Effector memory CD8-positive, alpha-beta T cell (primary cell): Measurements from ENCODE around the gene TGFBR2.

ENCODE experiments used
- ATAC-seq: fragments of 150-1000 bp; cut with Tn5 transposase; replicated peaks from 2 replicates; pipeline ENCODE4 v1.10.0; 2021; ENCODE audit warnings: mild to moderate bottlenecking, moderate library complexity
- DNase-seq, 3 experiments: peaks; one replicate each; pipeline ENCODE4 v3.0.0; 2021
- H3K27ac Mint-ChIP-seq, 2 donors: one replicate each; pipeline ENCODE4 v1.8.0; 2022; ENCODE audit warnings: mild to moderate bottlenecking in 2 of 2, mixed read lengths in 2 of 2, moderate library complexity in 2 of 2
- H3K27me3 Mint-ChIP-seq, 2 donors: one replicate each; pipeline ENCODE4 v1.8.0; 2022; ENCODE audit warnings: mixed read lengths in 2 of 2
- H3K36me3 Mint-ChIP-seq: one replicate; pipeline ENCODE4 v1.8.0; 2022; ENCODE audit warnings: mild to moderate bottlenecking, moderate library complexity, mixed read lengths; ENCODE audit not compliant: insufficient read depth
- H3K4me1 Mint-ChIP-seq, 2 donors: one replicate each; pipeline ENCODE4 v1.8.0; 2022; ENCODE audit warnings: low read depth in 2 of 2, mixed read lengths in 2 of 2
- H3K4me3 Mint-ChIP-seq, 2 donors: one replicate each; pipeline ENCODE4 v1.8.0; 2022; ENCODE audit warnings: mild to moderate bottlenecking in 2 of 2, mixed read lengths in 2 of 2, moderate library complexity in 2 of 2
- H3K9me3 Mint-ChIP-seq, 2 donors: one replicate each; pipeline ENCODE4 v1.8.0; 2022; ENCODE audit warnings: mixed read lengths in 2 of 2

The TGFBR2 gene

GRCh38 chr3:30696403-30696819 lies 90.0 kb downstream of the TGFBR2 start:
- no peaks in the 10 kb centered on the region for H3K9me3 Mint-ChIP-seq
- no peaks in the 10 kb centered on the region for H3K27me3 Mint-ChIP-seq
- H3K36me3 Mint-ChIP-seq: peaks cover 46% of the 10 kb centered on the region
- H3K4me3 Mint-ChIP-seq: no peak overlapping the region
- H3K4me1 Mint-ChIP-seq: peaks cover 14 to 32% of the 10 kb centered on the region in 2 donors
- H3K27ac Mint-ChIP-seq: no peak overlapping the region
- DNase-seq (no peak), ATAC-seq (no peak)

GRCh38 chr3:30696896-30697295 lies 90.5 kb downstream of the TGFBR2 start:
- no peaks in the 10 kb centered on the region for H3K27me3 Mint-ChIP-seq
- peaks cover 42% of the 10 kb centered on the region for H3K36me3 Mint-ChIP-seq
- H3K9me3 Mint-ChIP-seq: no peaks in the 10 kb centered on the region
- H3K4me3 Mint-ChIP-seq: no peak overlapping the region
- DNase-seq (no peak), ATAC-seq (no peak)
- peak overlapping the region in 1 of 2 donors; percentile 20 for H3K27ac Mint-ChIP-seq
- H3K4me1 Mint-ChIP-seq: peaks cover 12 to 29% of the 10 kb centered on the region in 2 donors

- H3K27me3 Mint-ChIP-seq: no peaks in the 10 kb centered on the region
- DNase-seq: no peak
- no peak overlapping the region for H3K4me3 Mint-ChIP-seq
- no peak for ATAC-seq
- peaks cover 10 to 14% of the 10 kb centered on the region in 2 donors for H3K4me1 Mint-ChIP-seq
- H3K9me3 Mint-ChIP-seq: no peaks in the 10 kb centered on the region
- H3K36me3 Mint-ChIP-seq: peaks cover 30% of the 10 kb centered on the region
- no peak overlapping the region for H3K27ac Mint-ChIP-seq
Measured at GRCh38 chr3:30698549-30698948, 92.1 kb downstream of the TGFBR2 start.

GRCh38 chr3:30699927-30700326 lies 93.5 kb downstream of the TGFBR2 start:
- Mint-ChIP-seq H3K27me3 (no peaks in the 10 kb centered on the region), H3K36me3 (peaks cover 17% of the 10 kb centered on the region), H3K27ac (no peak overlapping the region), H3K4me3 (no peak overlapping the region), H3K9me3 (no peaks in the 10 kb centered on the region), H3K4me1 (peaks cover 5 to 9% of the 10 kb centered on the region in 2 donors)
- ATAC-seq: no peak
- no peak for DNase-seq

- Mint-ChIP-seq H3K4me3 (no peak overlapping the region), H3K27me3 (no peaks in the 10 kb centered on the region), H3K36me3 (peaks cover 11% of the 10 kb centered on the region), H3K9me3 (no peaks in the 10 kb centered on the region), H3K4me1 (peaks cover 3 to 5% of the 10 kb centered on the region in 2 donors), H3K27ac (peak overlapping the region in 1 of 2 donors; percentile 33)
- DNase-seq (no peak), ATAC-seq (no peak)
Measured at GRCh38 chr3:30700702-30701321, 94.4 kb downstream of the TGFBR2 start.

- H3K36me3 Mint-ChIP-seq: peaks cover 6% of the 10 kb centered on the region
Measured at GRCh38 chr3:30702038-30702827, 95.8 kb downstream of the TGFBR2 start.

GRCh38 chr3:30702828-30703397 lies 96.5 kb downstream of the TGFBR2 start:
- Mint-ChIP-seq H3K4me1 (peaks cover 0 to 3% of the 10 kb centered on the region in 2 donors), H3K4me3 (no peak overlapping the region), H3K27ac (no peak overlapping the region), H3K36me3 (peaks cover 4% of the 10 kb centered on the region), H3K9me3 (peaks cover 0 to 3% of the 10 kb centered on the region in 2 donors), H3K27me3 (no peaks in the 10 kb centered on the region)
- ATAC-seq (no peak), DNase-seq (no peak)

More at GRCh38 chr3:30702038-30702827, 95.8 kb downstream of the TGFBR2 start:
- DNase-seq: no peak
- Mint-ChIP-seq H3K4me1 (peaks cover 3% of the 10 kb centered on the region in 2 donors), H3K4me3 (no peak overlapping the region), H3K27ac (no peak overlapping the region), H3K27me3 (no peaks in the 10 kb centered on the region), H3K9me3 (peaks cover 0 to 2% of the 10 kb centered on the region in 2 donors)
- ATAC-seq: no peak

- H3K4me3 Mint-ChIP-seq: no peak overlapping the region
- H3K4me1 Mint-ChIP-seq: peaks cover 5 to 7% of the 10 kb centered on the region in 2 donors
- no peaks in the 10 kb centered on the region for H3K36me3 Mint-ChIP-seq
- no peak for DNase-seq
- no peak for ATAC-seq
- no peaks in the 10 kb centered on the region for H3K27me3 Mint-ChIP-seq
- H3K9me3 Mint-ChIP-seq: peaks cover 0 to 3% of the 10 kb centered on the region in 2 donors
- no peak overlapping the region for H3K27ac Mint-ChIP-seq
Measured at GRCh38 chr3:30704931-30705890, 98.8 kb downstream of the TGFBR2 start.

GRCh38 chr3:30707825-30708224 lies 101.4 kb downstream of the TGFBR2 start:
- Mint-ChIP-seq H3K9me3 (peaks cover 0 to 3% of the 10 kb centered on the region in 2 donors), H3K4me1 (peaks cover 5% of the 10 kb centered on the region in 2 donors), H3K4me3 (no peak overlapping the region), H3K27ac (peak overlapping the region in 1 of 2 donors; percentile 50), H3K36me3 (no peaks in the 10 kb centered on the region), H3K27me3 (no peaks in the 10 kb centered on the region)
- DNase-seq (no peak), ATAC-seq (no peak)

- no peak overlapping the region for H3K4me3 Mint-ChIP-seq
- H3K27me3 Mint-ChIP-seq: no peaks in the 10 kb centered on the region
- peaks cover 5% of the 10 kb centered on the region in 2 donors for H3K4me1 Mint-ChIP-seq
- ATAC-seq: no peak
- DNase-seq: no peak
- peaks cover 0 to 3% of the 10 kb centered on the region in 2 donors for H3K9me3 Mint-ChIP-seq
- no peaks in the 10 kb centered on the region for H3K36me3 Mint-ChIP-seq
- H3K27ac Mint-ChIP-seq: no peak overlapping the region
Measured at GRCh38 chr3:30708472-30708871, 102.1 kb downstream of the TGFBR2 start.

GRCh38 chr3:30710017-30710416 lies 103.6 kb downstream of the TGFBR2 start:
- ATAC-seq: no peak
- no peak for DNase-seq
- Mint-ChIP-seq H3K9me3 (peaks cover 0 to 3% of the 10 kb centered on the region in 2 donors), H3K27ac (no peak overlapping the region), H3K4me1 (peaks cover 5% of the 10 kb centered on the region in 2 donors), H3K36me3 (no peaks in the 10 kb centered on the region), H3K27me3 (peaks cover 0 to 6% of the 10 kb centered on the region in 2 donors), H3K4me3 (no peak overlapping the region)

- Mint-ChIP-seq H3K36me3 (no peaks in the 10 kb centered on the region), H3K27me3 (peaks cover 0 to 6% of the 10 kb centered on the region in 2 donors), H3K27ac (no peak overlapping the region), H3K9me3 (peaks cover 0 to 3% of the 10 kb centered on the region in 2 donors), H3K4me3 (no peak overlapping the region), H3K4me1 (peaks cover 5% of the 10 kb centered on the region in 2 donors)
- ATAC-seq: no peak
- DNase-seq: no peak
Measured at GRCh38 chr3:30711151-30711550, 104.8 kb downstream of the TGFBR2 start.

GRCh38 chr3:30711867-30712266 lies 105.5 kb downstream of the TGFBR2 start:
- H3K4me3 Mint-ChIP-seq: no peak overlapping the region
- H3K27me3 Mint-ChIP-seq: peaks cover 0 to 6% of the 10 kb centered on the region in 2 donors
- H3K27ac Mint-ChIP-seq: no peak overlapping the region
- H3K9me3 Mint-ChIP-seq: peaks cover 0 to 3% of the 10 kb centered on the region in 2 donors
- no peaks in the 10 kb centered on the region for H3K36me3 Mint-ChIP-seq
- H3K4me1 Mint-ChIP-seq: peaks cover 5% of the 10 kb centered on the region in 2 donors
- no peak for ATAC-seq
- DNase-seq: no peak
